H1 (cell line): ENCODE data around the gene FNDC11. TPM values are rescaled to one million over a fixed set of nuclear protein-coding genes. Genes with fewer than 3 reads are reported as not detected.

ENCODE experiments used
- CHD7 ChIP-seq: fragments of 300-600 bp; sonication (generic); IDR thresholded peaks from 2 replicates; pipeline ENCODE4 v1.7.1; 2012; ENCODE audit warnings: low read length, moderate library complexity, mild to moderate bottlenecking, inconsistent platforms; ENCODE audit not compliant: insufficient replicate concordance
- CTCF ChIP-seq, 3 experiments: IDR thresholded peaks; 1 replicate in 2 of 3; 2 replicates in 1 of 3; pipeline versions ENCODE4 v1.5.1 to v1.6.1; 2011; ENCODE audit warnings: low read length in 3 of 3, mild to moderate bottlenecking in 3 of 3, inconsistent platforms in 2 of 3, low read depth in 1 of 3, moderate library complexity in 1 of 3; ENCODE audit not compliant: insufficient read depth in 1 of 3; ENCODE audit errors: control extremely low read depth in 1 of 3
- NRF1 ChIP-seq: IDR thresholded peaks from 2 replicates; pipeline ENCODE4 v1.6.1; 2011; ENCODE audit warnings: mild to moderate bottlenecking, low read depth, low read length, improper control_type of control experiment
- PHF8 ChIP-seq: fragments of 200-600 bp; sonication (generic); conservative IDR thresholded peaks from 2 replicates; pipeline ENCODE4 v1.7.1; 2012; ENCODE audit warnings: low read depth, mild to moderate bottlenecking, inconsistent platforms, low read length, moderate library complexity
- SIX5 ChIP-seq: IDR thresholded peaks from 2 replicates; pipeline ENCODE4 v1.6.1; 2011; ENCODE audit warnings: mild to moderate bottlenecking, low read depth, low read length
- SP2 ChIP-seq: IDR thresholded peaks from 2 replicates; pipeline ENCODE4 v1.6.1; 2012; ENCODE audit warnings: mild to moderate bottlenecking, low read length, inconsistent platforms
- SUZ12 ChIP-seq: fragments of 200-600 bp; sonication (generic); IDR thresholded peaks from 2 replicates; pipeline ENCODE4 v1.6.1; 2012; ENCODE audit warnings: mild to moderate bottlenecking, inconsistent platforms, low read length, moderate library complexity, mixed read lengths
- polyA plus RNA-seq, 7 experiments: library from polyadenylated mRNA; depleted of rRNA in 3 of 7; stranded (reverse) in 5 of 7; unstranded in 2 of 7; fragments of >200 nt in 5 of 7; fragments of 200-250 nt in 2 of 7; gene quantifications; 1 replicate in 5 of 7; 2 replicates in 1 of 7; 4 replicates in 1 of 7; pipeline versions ENCODE4 v1.2.1 to v1.2.3, GENCODE V29; 2011 to 2013; ENCODE audit warnings: missing spikeins in 2 of 7, mixed read lengths in 2 of 7
- total RNA-seq: library from RNA; stranded (reverse); fragmentation: NEBNext Ultra II Directional; extraction: Animal tissue kit (Norgen Biotek cat#: 25700); gene quantifications from 2 replicates; pipeline ENCODE4 v1.2.1, GENCODE V29; 2021

Gene FNDC11
- total and polyA plus RNA-seq, 2 of the 8 experiments (the other 6 are each of a cell fraction or from before 2014, with no cell fraction given): 2.6 to 8.8 TPM

- TF ChIP-seq CHD7 (no peak), SUZ12 (no peak), PHF8 (no peak), NRF1 (no peak), SP2 (no peak), CTCF (IDR thresholded peaks at IDR 0.05; ENCODE audit: control extremely low read depth in 1 of 3, insufficient read depth in 1 of 3, low read depth in 1 of 3, low read length in 3 of 3) (no peak), SIX5 (no peak)
These were observed 31.7 kb upstream of the FNDC11 start (continued) for GRCh38 chr20:63522091-63522868.
